Choroid plexus epithelial cell (primary cell): ENCODE results near the gene PPARA.

ENCODE experiments used
- DNase-seq: peaks from one replicate; pipeline ENCODE4 v3.0.0-alpha.2; 2010; ENCODE audit warnings: low read depth
- H3K4me3 ChIP-seq: 2 replicates; pipeline ENCODE4 v1.5.1; 2011; ENCODE audit warnings: low read depth, mild to moderate bottlenecking, control low read depth, low read length, moderate library complexity
- CTCF ChIP-seq: conservative IDR thresholded peaks from 2 replicates; pipeline ENCODE4 v1.5.1; 2011; ENCODE audit warnings: low read depth, mild to moderate bottlenecking, control low read depth, inconsistent platforms, low read length, moderate library complexity

PPARA gene

GRCh38 chr22:46153930-46154329 is 3.6 kb downstream of the PPARA start:
- DNase-seq: no peak
- no peak for TF ChIP-seq CTCF
- H3K4me3 ChIP-seq: no peak overlapping the region

- TF ChIP-seq CTCF: no peak
- H3K4me3 ChIP-seq: no peak overlapping the region
- DNase-seq: no peak
Observed at GRCh38 chr22:46156031-46156430, 5.7 kb downstream of the PPARA start.

DNA sequence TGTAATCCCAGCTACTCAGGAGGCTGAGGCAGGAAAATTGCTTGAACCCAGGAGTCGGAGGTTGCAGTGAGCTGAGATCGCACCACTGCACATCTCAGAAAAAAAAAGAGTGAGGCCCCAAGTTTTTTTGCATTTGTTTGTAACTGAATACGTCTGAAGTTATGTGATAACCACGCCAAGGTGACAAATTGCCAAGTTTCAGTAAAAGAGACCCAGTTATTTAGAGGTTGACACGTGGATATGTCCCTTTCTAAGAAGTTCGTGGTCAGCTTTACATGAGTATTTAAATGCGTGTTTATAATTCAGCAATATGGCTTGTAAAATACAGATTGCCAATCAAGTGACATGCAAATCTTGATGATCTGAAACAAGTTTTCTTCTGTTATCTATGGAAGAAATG is 8.0 kb downstream of the PPARA start:
- no peak overlapping the region for H3K4me3 ChIP-seq
- no peak for DNase-seq
- no peak for TF ChIP-seq CTCF

DNA sequence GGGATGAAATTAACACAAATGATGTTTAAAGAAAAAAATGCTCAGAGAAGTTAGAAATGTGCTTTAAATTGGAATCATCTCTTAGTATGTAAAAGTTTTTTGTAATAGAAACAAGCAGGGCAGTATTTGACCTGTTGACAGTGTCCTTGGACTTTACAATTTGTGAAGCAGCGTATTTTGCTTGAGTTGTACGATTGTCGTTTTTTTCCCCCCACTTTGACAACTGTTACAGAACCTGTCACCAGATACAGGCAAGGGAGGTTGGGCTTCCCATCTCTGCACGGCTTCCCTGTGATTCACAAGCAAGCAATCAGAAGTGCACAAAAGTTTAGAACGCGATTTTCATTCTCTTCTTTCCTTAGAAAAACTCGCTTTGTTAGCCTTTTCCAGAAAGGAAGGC is 8.9 kb downstream of the PPARA start:
- no peak overlapping the region for H3K4me3 ChIP-seq
- DNase-seq: no peak
- no peak for TF ChIP-seq CTCF

DNA sequence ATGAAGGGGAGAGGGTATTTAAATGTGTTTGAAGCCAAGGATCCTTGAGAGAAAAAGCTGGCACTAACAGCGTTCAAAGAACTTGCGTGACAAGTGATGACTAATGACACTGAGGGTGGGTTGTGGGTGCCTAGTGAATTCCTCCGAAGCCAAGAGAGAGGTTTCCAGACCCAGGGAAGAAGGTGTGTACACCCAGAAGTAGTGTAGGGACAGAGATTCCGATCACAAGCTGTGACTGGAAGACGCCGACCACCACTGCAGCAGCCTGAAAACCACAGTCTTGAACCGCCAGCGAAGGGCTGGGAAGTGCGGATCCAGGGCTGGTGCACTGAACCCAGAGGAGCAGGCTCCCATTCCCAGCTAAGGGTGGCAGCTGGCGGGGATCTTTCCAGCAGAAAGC is 9.5 kb downstream of the PPARA start:
- H3K4me3 ChIP-seq: no peak overlapping the region
- no peak for DNase-seq
- TF ChIP-seq CTCF: no peak

DNA sequence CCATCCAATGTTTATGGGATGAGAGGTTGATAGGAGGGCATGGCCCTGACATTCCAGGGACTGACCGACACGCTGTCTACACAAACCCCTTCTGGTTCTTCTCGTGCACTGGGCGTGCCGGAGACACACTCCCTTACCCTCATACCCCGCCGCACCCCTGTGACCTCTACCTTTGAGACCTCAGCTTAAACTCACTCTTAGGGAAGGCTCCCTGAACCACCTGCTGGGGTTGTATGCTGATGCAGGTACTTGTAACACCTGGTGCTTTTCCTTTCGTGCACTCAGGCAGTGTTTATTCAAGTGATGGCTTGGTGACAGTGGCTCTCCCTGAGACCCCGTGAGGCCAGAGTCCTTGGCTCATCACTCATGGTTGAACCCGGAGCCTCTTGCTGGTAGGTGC is 12.0 kb downstream of the PPARA start:
- DNase-seq: no peak
- no peak overlapping the region for H3K4me3 ChIP-seq
- no peak for TF ChIP-seq CTCF

GRCh38 chr22:46162771-46163556 is 12.6 kb downstream of the PPARA start:
- DNase-seq: no peak
- H3K4me3 ChIP-seq: no peak overlapping the region
- no peak for TF ChIP-seq CTCF
